HEK293 (cell line): ENCODE measurements around the gene LOXL4.

Source experiments
- CTCF ChIA-PET: fragments of 350-600 bp; formaldehyde crosslinking; extraction: SDS; loops from one replicate; lab custom pipeline; 2021; ENCODE audit warnings: antibody characterized with exemption; lab: Yijun Ruan, JAX
- POLR2A ChIA-PET: fragments of 300-600 bp; formaldehyde crosslinking; extraction: SDS; loops from one replicate; lab custom pipeline; 2020; ENCODE audit warnings: antibody characterized with exemption, inconsistent platforms; lab: Yijun Ruan, JAX
- H3K27ac ChIP-seq: fragments of 200-500 bp; sonication (Bioruptor generic); 2 replicates; pipeline ENCODE4 v1.5.1; 2014; ENCODE audit warnings: low read depth, low read length, control low read depth, inconsistent platforms; ENCODE audit errors: extremely low read depth
- H3K36me3 ChIP-seq, 2 experiments: fragments of 200-500 bp in 1 of 2; sonication (Bioruptor generic) in 1 of 2; 1 replicate in 1 of 2; 2 replicates in 1 of 2; pipeline ENCODE4 v1.5.1; 2014 to 2017; ENCODE audit warnings: inconsistent platforms in 2 of 2, low read length in 2 of 2; ENCODE audit not compliant: control insufficient read depth in 2 of 2, insufficient read depth in 1 of 2
- H3K4me1 ChIP-seq: fragments of 200-500 bp; sonication (Bioruptor generic); 2 replicates; pipeline ENCODE4 v1.5.1; 2014; ENCODE audit warnings: mild to moderate bottlenecking, low read length, inconsistent platforms; ENCODE audit not compliant: control insufficient read depth, insufficient read depth
- H3K4me3 ChIP-seq: 2 replicates; pipeline ENCODE4 v1.5.1; 2011; ENCODE audit warnings: low read depth, mild to moderate bottlenecking, control low read depth, low read length, moderate library complexity
- H3K9me3 ChIP-seq: fragments of 200-500 bp; sonication (Bioruptor generic); 2 replicates; pipeline ENCODE4 v1.5.1; 2014; ENCODE audit warnings: low read depth, low read length, inconsistent platforms; ENCODE audit not compliant: control insufficient read depth, insufficient read depth
- CTCF ChIP-seq: fragments of 450-650 bp; formaldehyde crosslinking; IDR thresholded peaks from 2 replicates; pipeline ENCODE4 v1.5.1; 2016; ENCODE audit warnings: missing biosample characterization, missing genetic modification characterization
- ELK4 ChIP-seq: IDR thresholded peaks from 2 replicates; pipeline ENCODE4 v1.6.1; 2011; ENCODE audit warnings: mild to moderate bottlenecking, low read depth, low read length, borderline replicate concordance
- GFI1B ChIP-seq: fragments of 450-650 bp; formaldehyde crosslinking; IDR thresholded peaks from 2 replicates; pipeline ENCODE4 v1.5.1; 2016; ENCODE audit warnings: missing biosample characterization, missing genetic modification characterization
- KLF7 ChIP-seq: fragments of 450-650 bp; formaldehyde crosslinking; IDR thresholded peaks from 2 replicates; pipeline ENCODE4 v1.5.1; 2016; ENCODE audit warnings: missing biosample characterization, missing genetic modification characterization, borderline replicate concordance
- REST ChIP-seq: fragments of 450-650 bp; formaldehyde crosslinking; IDR thresholded peaks from 2 replicates; pipeline ENCODE4 v1.5.1; 2016; ENCODE audit warnings: missing biosample characterization, missing genetic modification characterization
- TCF7L2 ChIP-seq: IDR thresholded peaks from 2 replicates; pipeline ENCODE4 v1.6.1; 2011; ENCODE audit warnings: low read depth, mild to moderate bottlenecking, inconsistent platforms, low read length, moderate library complexity, borderline replicate concordance
- ZNF23 ChIP-seq: fragments of 450-650 bp; formaldehyde crosslinking; IDR thresholded peaks from 2 replicates; pipeline ENCODE4 v1.5.1; 2016; ENCODE audit warnings: missing biosample characterization, missing genetic modification characterization, borderline replicate concordance
- ZNF239 ChIP-seq: fragments of 450-650 bp; formaldehyde crosslinking; IDR thresholded peaks from 2 replicates; pipeline ENCODE4 v1.5.1; 2016; ENCODE audit warnings: missing biosample characterization, missing genetic modification characterization
- ZNF302 ChIP-seq: fragments of 450-650 bp; formaldehyde crosslinking; IDR thresholded peaks from 2 replicates; pipeline ENCODE4 v1.5.1; 2016; ENCODE audit warnings: missing biosample characterization, missing genetic modification characterization, low read depth
- ZNF311 ChIP-seq: fragments of 450-650 bp; formaldehyde crosslinking; IDR thresholded peaks from 2 replicates; pipeline ENCODE4 v1.5.1; 2017; ENCODE audit warnings: missing biosample characterization, missing genetic modification characterization, borderline replicate concordance
- ZNF354C ChIP-seq: fragments of 450-650 bp; formaldehyde crosslinking; IDR thresholded peaks from 2 replicates; pipeline ENCODE4 v1.5.1; 2016; ENCODE audit warnings: missing biosample characterization, missing genetic modification characterization, low read depth, borderline replicate concordance
- ZNF404 ChIP-seq: fragments of 450-650 bp; formaldehyde crosslinking; IDR thresholded peaks from 2 replicates; pipeline ENCODE4 v1.5.1; 2017; ENCODE audit warnings: missing biosample characterization, missing genetic modification characterization
- ZNF426 ChIP-seq: fragments of 450-650 bp; formaldehyde crosslinking; IDR thresholded peaks from 2 replicates; pipeline ENCODE4 v1.5.1; 2017; ENCODE audit warnings: missing biosample characterization, missing genetic modification characterization, mild to moderate bottlenecking, inconsistent platforms, moderate library complexity
- ZNF501 ChIP-seq: fragments of 450-650 bp; formaldehyde crosslinking; IDR thresholded peaks from 2 replicates; pipeline ENCODE4 v1.5.1; 2016; ENCODE audit warnings: missing biosample characterization, missing genetic modification characterization
- ZNF529 ChIP-seq: fragments of 450-650 bp; formaldehyde crosslinking; IDR thresholded peaks from 2 replicates; pipeline ENCODE4 v1.5.1; 2017; ENCODE audit warnings: missing genetic modification characterization, missing biosample characterization; ENCODE audit not compliant: insufficient replicate concordance
- ZNF623 ChIP-seq: fragments of 450-650 bp; formaldehyde crosslinking; IDR thresholded peaks from 2 replicates; pipeline ENCODE4 v1.5.1; 2016; ENCODE audit warnings: missing biosample characterization, missing genetic modification characterization
- ZNF664 ChIP-seq: fragments of 450-650 bp; formaldehyde crosslinking; IDR thresholded peaks from 2 replicates; pipeline ENCODE4 v1.5.1; 2016; ENCODE audit warnings: missing biosample characterization, missing genetic modification characterization
- ZNF747 ChIP-seq: fragments of 450-650 bp; formaldehyde crosslinking; IDR thresholded peaks from 2 replicates; pipeline ENCODE4 v1.5.1; 2016; ENCODE audit warnings: missing biosample characterization, missing genetic modification characterization
- ZNF776 ChIP-seq: fragments of 450-650 bp; formaldehyde crosslinking; IDR thresholded peaks from 2 replicates; pipeline ENCODE4 v1.5.0; 2017; ENCODE audit warnings: missing biosample characterization, missing genetic modification characterization, borderline replicate concordance
- ZSCAN16 ChIP-seq: fragments of 450-650 bp; formaldehyde crosslinking; IDR thresholded peaks from 2 replicates; pipeline ENCODE4 v1.5.1; 2016; ENCODE audit warnings: missing biosample characterization, missing genetic modification characterization
- ZSCAN30 ChIP-seq: fragments of 450-650 bp; IDR thresholded peaks from 2 replicates; pipeline ENCODE4 v1.5.1; 2018; ENCODE audit warnings: missing biosample characterization, mild to moderate bottlenecking, missing genetic modification characterization, moderate library complexity

The LOXL4 gene

GRCh38 chr10:98209441-98209840 is 58.6 kb downstream of the LOXL4 start:
- POLR2A ChIA-PET: no interaction called here

GRCh38 chr10:98208925-98209324 is 59.1 kb downstream of the LOXL4 start:
- Histone ChIP-seq H3K4me1 (no peaks in the 10 kb centered on the region), H3K9me3 (no peaks in the 10 kb centered on the region), H3K4me3 (no peak overlapping the region), H3K27ac (no peak overlapping the region), H3K36me3 (peaks cover 0 to 17% of the 10 kb centered on the region in 2 experiments; a peak in 2 of 3 replicates)
- ChIA-PET CTCF (no interaction called here), POLR2A (no interaction called here)
- TF ChIP-seq TCF7L2 (no peak), ZNF529 (tag by site-specific recombination) (no peak), ZNF664 (no peak), CTCF (no peak), GFI1B (tag by site-specific recombination) (no peak), KLF7 (tag by site-specific recombination) (no peak), ZNF623 (no peak), ZNF776 (no peak), ZNF501 (tag by site-specific recombination) (no peak)
- TF ChIP-seq, all 188 proteins: peak for 0

More at GRCh38 chr10:98209441-98209840, 58.6 kb downstream of the LOXL4 start:
- CTCF ChIA-PET: interaction anchor here (0.7 kb wide), 1 partner anchor 30 kb away, joined by 3 read pairs; no protein-coding TSS in a partner anchor
- H3K9me3 ChIP-seq: no peaks in the 10 kb centered on the region
- H3K4me3 ChIP-seq: no peak overlapping the region
- H3K4me1 ChIP-seq: no peaks in the 10 kb centered on the region
- TF ChIP-seq ZSCAN30 (no peak), ZNF529 (tag by site-specific recombination) (no peak), ZNF747 (tag by site-specific recombination) (no peak), ZNF311 (tag by site-specific recombination) (no peak), ZNF404 (tag by site-specific recombination) (no peak), ZNF426 (no peak), ZNF354C (no peak), ELK4 (no peak), ZNF239 (tag by site-specific recombination) (no peak), REST (tag by site-specific recombination) (no peak), ZNF302 (tag by site-specific recombination) (no peak), ZNF23 (tag by site-specific recombination) (no peak), ZSCAN16 (tag by site-specific recombination) (no peak)
- TF ChIP-seq, all 188 proteins: peak for 0
- no peak overlapping the region for H3K27ac ChIP-seq
- peaks cover 0 to 17% of the 10 kb centered on the region in 2 experiments; a peak in 2 of 3 replicates for H3K36me3 ChIP-seq
